Body of pancreas (tissue), 4 donors: ENCODE results near the gene FARS2. TPM values are rescaled to one million over a fixed set of nuclear protein-coding genes. Genes with fewer than 3 reads are reported as not detected.

Source experiments
- ATAC-seq: fragments of 150-250 bp; one replicate; pipeline ENCODE4 v1.9.1; 2016
- DNase-seq, 4 donors: peaks; one replicate each; pipeline ENCODE4 v3.0.0-alpha.2; 2019
- H3K27ac ChIP-seq, 4 donors: fragments of 200-600 bp; sonication (generic); 1 replicate in 3 of 4; 2 replicates in 1 of 4; pipeline versions ENCODE4 v1.5.1 to v1.6.1; 2016 to 2019; ENCODE audit warnings: mild to moderate bottlenecking in 1 of 4, mixed read lengths in 1 of 4, moderate library complexity in 1 of 4
- H3K27me3 ChIP-seq, 2 donors: fragments of 200-600 bp; sonication (generic); one replicate each; pipeline ENCODE4 v1.6.0; 2016; ENCODE audit warnings: mild to moderate bottlenecking in 1 of 2
- H3K36me3 ChIP-seq, 2 donors: fragments of 200-600 bp; sonication (generic); replicated peaks in 1 of 2; 2 replicates each; pipeline ENCODE4 v1.5.1; 2016; ENCODE audit warnings: low read depth in 2 of 2; ENCODE audit not compliant: insufficient read depth in 1 of 2
- H3K4me1 ChIP-seq: fragments of 200-600 bp; sonication (generic); one replicate; pipeline ENCODE4 v1.6.0; 2016
- H3K4me3 ChIP-seq, 2 donors: fragments of 200-600 bp; sonication (generic); 1 replicate in 1 of 2; 2 replicates in 1 of 2; pipeline ENCODE4 v1.5.1; 2016 to 2019
- H3K9me3 ChIP-seq, 3 donors: fragments of 200-600 bp; sonication (generic); 1 replicate in 2 of 3; 2 replicates in 1 of 3; pipeline ENCODE4 v1.5.1; 2016
- CTCF ChIP-seq, 7 experiments: fragments of 450-650 bp in 4 of 7; fragments of 200-600 bp in 3 of 7; sonication (generic) in 3 of 7; IDR thresholded peaks; one replicate each; pipeline ENCODE4 v1.5.1; 2016 to 2019; ENCODE audit warnings: antibody characterized with exemption in 7 of 7
- POLR2A ChIP-seq, 3 donors: fragments of 450-650 bp; IDR thresholded peaks; one replicate each; pipeline ENCODE4 v1.6.1; 2016; ENCODE audit warnings: antibody characterized with exemption in 3 of 3, mild to moderate bottlenecking in 2 of 3
- WGBS, 2 donors: methylation state at CpG; one replicate each; pipeline ENCODE4 v1.1.5; 2017; 5-methylcytosine and 5-hydroxymethylcytosine counted together
- intact Hi-C: fragments of 100-400 bp; cut with DNase I; formaldehyde crosslinking; loops from one replicate; pipeline ENCODE4 v1.15.1; 2023
- total RNA-seq, 2 donors: library from RNA; depleted of rRNA; stranded (reverse); fragments of >200 nt; gene quantifications; one replicate each; pipeline ENCODE4 v1.1.0, GENCODE V29; 2016

Gene FARS2
- total RNA-seq, 2 donors from 2014 or later: 6.5 to 9.6 TPM

DNA sequence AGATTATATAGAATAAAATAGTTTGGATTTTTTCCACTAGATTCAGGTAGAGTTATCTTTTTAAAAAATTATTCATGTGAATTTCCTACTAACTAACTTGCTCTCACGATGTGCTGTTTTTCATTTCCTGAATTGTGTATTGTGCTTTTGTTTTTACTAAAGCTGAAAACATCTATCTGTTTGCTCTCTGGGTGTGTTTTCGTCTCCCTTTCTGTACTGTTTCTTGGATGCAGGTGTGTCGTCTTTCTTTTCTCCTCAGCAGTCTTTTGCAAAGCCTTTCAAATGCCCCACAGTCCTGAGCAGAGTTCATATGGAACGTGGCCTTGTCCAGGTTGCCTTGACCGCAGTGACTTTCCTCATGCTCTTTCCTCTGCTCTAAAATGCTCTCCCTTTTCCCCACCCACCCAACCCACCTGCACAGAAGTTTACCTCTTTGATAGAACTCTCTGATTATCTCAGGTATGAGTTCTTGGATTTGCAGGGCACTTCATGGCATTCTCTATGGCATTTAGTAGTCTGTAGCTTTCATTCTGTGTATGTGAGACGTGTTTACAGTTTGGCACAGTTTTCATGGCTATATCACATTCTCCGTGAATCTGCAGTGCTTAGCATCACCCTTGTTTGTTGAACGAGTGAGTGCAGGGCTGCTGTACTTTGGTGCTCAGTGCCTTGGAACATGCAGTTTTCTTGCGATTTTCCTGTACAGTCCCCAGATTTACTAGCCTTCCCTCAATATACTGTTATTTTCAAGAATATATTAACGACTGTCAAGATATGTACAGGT lies 77.1 kb downstream of the FARS2 start:
- Histone ChIP-seq H3K4me1 (no peaks in the 10 kb centered on the region), H3K9me3 (no peaks in the 10 kb centered on the region), H3K4me3 (no peak overlapping the region), H3K27ac (no peak overlapping the region), H3K27me3 (no peaks in the 10 kb centered on the region), H3K36me3 (no peaks in the 10 kb centered on the region)
- TF ChIP-seq CTCF (IDR thresholded peaks at IDR 0.05): no peak
- TF ChIP-seq POLR2A (IDR thresholded peaks at IDR 0.05): no peak
- 72 to 74% methylated on average over 10 of the region's 10 CpGs for WGBS, 2 donors
- intact Hi-C loops: no loop called here
- DNase-seq: no peak
- ATAC-seq: no peak

DNA sequence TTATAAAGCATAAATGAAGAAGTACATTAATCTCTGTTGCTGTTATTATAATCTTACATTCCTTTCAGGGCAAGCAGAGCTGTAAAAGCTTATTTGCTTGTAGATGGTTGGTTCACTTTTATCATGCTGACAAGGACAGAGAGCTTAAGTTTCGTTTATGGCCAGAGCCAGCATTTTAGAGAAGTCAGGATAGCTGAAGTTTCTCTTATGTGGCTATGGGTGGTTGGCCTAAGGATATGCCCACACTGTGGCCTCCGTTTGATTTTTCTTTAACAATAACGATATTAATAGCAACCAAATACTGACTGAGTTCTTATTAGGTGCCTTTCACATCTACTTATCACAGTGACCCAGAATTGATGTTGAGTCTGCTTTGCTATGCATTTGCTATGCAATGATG lies 78.5 kb downstream of the FARS2 start:
- ATAC-seq: no peak
- H3K27me3 ChIP-seq: no peaks in the 10 kb centered on the region
- no peak overlapping the region for H3K4me3 ChIP-seq
- no peaks in the 10 kb centered on the region for H3K36me3 ChIP-seq
- no peak overlapping the region for H3K27ac ChIP-seq
- DNase-seq: no peak
- H3K4me1 ChIP-seq: no peaks in the 10 kb centered on the region
- intact Hi-C loops: no loop called here
- TF ChIP-seq CTCF (IDR thresholded peaks at IDR 0.05) (no peak), POLR2A (IDR thresholded peaks at IDR 0.05) (no peak)
- 58 to 72% methylated on average over 3 of the region's 3 CpGs for WGBS, 2 donors
- no peaks in the 10 kb centered on the region for H3K9me3 ChIP-seq

DNA sequence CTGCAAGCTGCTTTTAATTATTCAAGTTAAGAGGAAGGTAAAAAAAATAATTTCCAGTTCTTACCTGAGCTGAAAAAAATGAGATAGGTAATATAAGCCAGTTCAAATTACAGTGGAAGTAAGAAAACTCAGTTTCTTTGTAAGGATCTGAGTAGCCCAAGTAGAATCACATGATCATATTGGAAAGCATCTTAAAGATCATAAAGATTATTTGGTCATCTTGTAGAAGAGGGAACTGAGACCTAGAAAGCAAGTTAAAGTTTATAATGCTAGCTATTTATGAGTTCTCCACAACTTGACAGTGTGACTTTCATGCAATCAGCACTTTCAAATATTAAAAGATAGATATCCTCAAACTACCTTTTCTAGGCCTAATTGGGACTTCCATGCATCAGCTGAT lies 80.5 kb downstream of the FARS2 start:
- ATAC-seq (no peak), DNase-seq (no peak)
- Histone ChIP-seq H3K9me3 (no peaks in the 10 kb centered on the region), H3K27ac (no peak overlapping the region), H3K4me3 (no peak overlapping the region), H3K4me1 (no peaks in the 10 kb centered on the region), H3K27me3 (no peaks in the 10 kb centered on the region), H3K36me3 (no peaks in the 10 kb centered on the region)
- intact Hi-C loops: no loop called here
- TF ChIP-seq CTCF (IDR thresholded peaks at IDR 0.05) (no peak), POLR2A (IDR thresholded peaks at IDR 0.05) (no peak)

- H3K27ac ChIP-seq: no peak overlapping the region
- H3K36me3 ChIP-seq: no peaks in the 10 kb centered on the region
- no peaks in the 10 kb centered on the region for H3K4me1 ChIP-seq
- ATAC-seq: no peak
- WGBS, 2 donors: 83 to 88% methylated on average over 11 of the region's 11 CpGs
- intact Hi-C loops: no loop called here
- H3K4me3 ChIP-seq: no peak overlapping the region
- no peaks in the 10 kb centered on the region for H3K9me3 ChIP-seq
- no peak for DNase-seq
- TF ChIP-seq CTCF (IDR thresholded peaks at IDR 0.05) (no peak), POLR2A (IDR thresholded peaks at IDR 0.05) (no peak)
- no peaks in the 10 kb centered on the region for H3K27me3 ChIP-seq
These were observed 82.7 kb downstream of the FARS2 start for GRCh38 chr6:5343998-5344397.

GRCh38 chr6:5345324-5345723 lies 84.0 kb downstream of the FARS2 start:
- H3K4me3 ChIP-seq: no peak overlapping the region
- DNase-seq (no peak), ATAC-seq (no peak)
- H3K36me3 ChIP-seq: no peaks in the 10 kb centered on the region
- H3K27me3 ChIP-seq: no peaks in the 10 kb centered on the region
- 89 to 92% methylated on average over 6 of the region's 6 CpGs for WGBS, 2 donors
- H3K4me1 ChIP-seq: no peaks in the 10 kb centered on the region
- no peak overlapping the region for H3K27ac ChIP-seq
- TF ChIP-seq POLR2A (IDR thresholded peaks at IDR 0.05) (no peak), CTCF (IDR thresholded peaks at IDR 0.05) (no peak)
- intact Hi-C loops: no loop called here
- H3K9me3 ChIP-seq: no peaks in the 10 kb centered on the region
